Effector CD4-positive, alpha-beta T cell (primary cell): ENCODE results near the gene EBF3.

Source experiments
- DNase-seq: peaks from one replicate; pipeline ENCODE4 v3.0.0-alpha.2; 2020

EBF3 gene

DNA sequence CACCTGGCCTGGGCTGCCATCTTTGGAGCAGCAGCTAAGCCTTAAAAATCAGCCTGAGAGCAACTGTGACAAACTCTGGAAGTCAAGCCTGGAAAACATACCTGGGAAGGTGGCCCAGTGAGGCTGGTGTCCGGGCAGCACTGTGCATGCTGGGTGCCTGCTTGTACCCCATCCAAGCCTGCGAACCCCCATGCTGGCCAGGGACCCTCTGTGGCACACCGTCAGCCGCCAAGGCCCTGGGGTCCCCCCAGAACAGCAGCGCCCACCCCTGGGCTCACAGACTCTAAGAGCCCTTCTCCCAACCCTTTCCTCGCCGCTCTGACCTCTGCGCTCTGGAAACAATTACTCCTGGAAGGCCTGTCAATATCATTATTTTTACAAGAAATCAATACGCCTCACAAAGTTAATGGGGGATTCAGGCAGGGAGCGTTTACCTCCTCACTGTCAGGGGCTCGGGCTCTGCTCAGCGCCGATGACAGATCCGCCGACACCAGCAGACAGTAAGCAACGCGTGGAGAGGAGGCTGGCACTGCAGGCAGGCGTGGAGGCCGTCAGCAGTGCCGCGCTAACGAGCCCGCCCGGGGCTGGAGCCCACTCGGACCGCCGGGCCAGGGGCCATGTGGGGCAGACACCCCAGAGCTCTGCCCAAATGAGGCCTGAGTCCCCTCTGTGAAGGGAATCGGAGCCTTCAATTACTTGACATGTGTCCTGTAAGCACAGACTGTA is 54.4 kb downstream of the EBF3 start:
- no peak for DNase-seq

DNA sequence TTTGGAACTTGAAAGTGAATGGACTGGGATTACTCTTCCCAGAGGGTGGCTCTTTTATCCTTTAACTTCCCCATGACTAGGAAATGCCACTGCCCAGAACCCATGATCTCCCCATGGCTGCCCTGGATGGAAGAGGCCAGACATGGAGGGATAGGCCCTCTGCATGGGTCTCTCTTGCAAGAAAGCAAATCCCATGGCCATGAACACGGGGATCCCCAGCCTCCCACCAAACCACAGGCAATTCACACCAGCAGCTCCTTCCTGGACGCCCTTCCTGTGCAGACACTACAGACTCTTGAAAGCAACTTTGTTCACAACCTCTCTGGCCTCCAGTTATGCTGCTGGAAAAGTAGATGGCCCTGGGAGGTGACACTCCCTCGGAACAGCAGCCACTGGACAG is 55.0 kb downstream of the EBF3 start:
- no peak for DNase-seq

DNA sequence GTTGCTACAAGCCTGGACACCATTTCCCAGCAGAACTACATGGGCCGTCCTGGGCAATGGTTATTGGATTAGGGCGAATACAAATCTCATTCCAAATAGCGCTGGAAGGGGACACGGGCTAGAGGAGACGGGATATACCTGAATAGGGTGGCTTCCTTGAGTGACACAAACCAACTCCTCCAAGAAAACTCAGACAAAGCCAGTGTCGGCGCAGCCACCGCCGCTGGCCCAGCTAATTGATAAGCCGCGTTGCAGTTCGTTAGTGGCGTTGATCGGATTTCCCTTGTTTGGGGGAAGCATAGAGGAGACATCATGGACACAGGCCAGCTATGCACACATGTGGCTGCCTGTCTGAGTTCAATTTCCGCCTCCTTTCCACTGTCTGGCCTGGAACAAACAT is 55.7 kb downstream of the EBF3 start:
- no peak for DNase-seq

DNA sequence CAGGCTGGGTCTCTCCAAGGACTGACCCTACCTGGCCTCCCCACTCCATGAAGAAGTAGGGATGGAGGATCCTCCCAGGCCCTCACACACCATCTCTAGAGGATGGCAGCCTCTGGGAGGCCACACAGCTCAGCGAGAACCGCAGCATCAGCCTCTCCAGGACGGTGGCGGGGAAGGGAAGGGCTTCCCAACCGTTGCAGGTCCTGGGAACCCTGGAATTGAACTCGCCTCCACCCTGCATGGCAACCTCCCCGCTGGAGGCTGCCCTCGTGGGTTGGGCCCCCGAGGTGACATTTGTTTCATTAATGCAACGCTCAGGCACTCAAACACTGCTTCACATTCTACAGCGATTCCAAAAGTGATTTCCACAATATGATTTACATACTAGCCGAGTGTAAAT is 58.5 kb downstream of the EBF3 start:
- DNase-seq = no peak

DNA sequence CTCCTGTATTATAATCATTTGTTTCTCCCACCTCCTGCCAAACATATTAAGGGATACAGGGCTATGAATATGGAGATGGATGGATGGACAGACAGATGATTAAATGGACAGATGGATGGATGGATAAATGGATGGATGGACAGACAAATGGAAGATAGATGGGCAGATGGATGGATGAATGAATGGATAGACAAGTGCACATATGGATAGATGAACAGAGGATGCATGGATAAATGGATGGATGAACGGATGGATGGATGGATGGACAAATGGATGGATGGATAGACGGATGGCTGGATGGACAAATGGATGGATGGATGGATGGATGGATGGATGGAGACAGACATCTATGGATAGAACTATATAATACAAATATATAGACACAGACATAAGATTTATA is 59.8 kb downstream of the EBF3 start:
- DNase-seq = no peak

DNA sequence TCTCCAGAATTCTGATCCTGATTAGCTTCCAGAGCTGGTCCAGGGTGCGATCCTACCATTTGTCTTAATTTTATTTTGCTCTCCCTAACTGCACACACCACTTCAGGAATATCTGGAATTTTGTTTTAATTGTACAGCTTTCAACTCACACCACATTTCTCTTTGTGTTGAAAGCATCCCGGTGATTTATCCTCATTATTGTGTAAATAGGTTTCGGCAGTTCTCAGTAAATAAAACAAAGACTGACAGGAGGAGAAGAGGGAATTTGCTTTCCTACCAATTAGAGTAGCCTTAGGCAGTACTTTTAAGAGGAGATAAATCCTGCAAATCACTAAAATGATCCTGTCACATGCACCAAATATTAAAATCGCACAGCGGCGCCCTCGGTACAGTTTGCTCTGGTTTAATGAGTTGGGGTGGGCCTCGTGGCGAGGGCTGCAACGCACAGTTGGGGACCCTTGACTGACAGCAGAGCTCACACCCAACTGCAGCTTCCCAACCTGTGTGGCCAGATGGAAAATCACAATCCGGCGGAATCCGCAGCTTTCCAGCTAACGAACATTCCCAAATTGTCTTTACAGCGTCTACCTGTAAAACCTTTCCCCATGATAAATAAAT is 62.6 kb downstream of the EBF3 start:
- DNase-seq = no peak

DNA sequence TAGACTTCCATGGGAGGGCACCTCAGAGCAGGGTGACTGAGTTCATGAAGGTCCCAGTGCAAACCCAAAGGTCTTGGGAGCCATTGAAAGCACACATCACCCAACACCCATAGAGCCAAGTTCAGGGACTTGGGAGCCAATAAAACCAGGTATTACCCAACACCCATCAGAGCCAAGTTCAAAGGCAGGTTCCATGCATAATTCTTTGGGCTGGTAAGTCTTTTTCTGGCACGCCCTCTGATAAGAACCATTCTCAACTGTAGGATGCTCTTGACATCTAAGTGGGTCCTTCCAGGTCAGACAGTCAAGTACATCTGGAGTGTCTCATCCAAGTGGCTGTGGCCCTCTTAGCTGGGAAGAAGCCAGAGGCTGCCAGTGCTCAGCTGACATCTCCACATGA is 63.2 kb downstream of the EBF3 start:
- no peak for DNase-seq

DNA sequence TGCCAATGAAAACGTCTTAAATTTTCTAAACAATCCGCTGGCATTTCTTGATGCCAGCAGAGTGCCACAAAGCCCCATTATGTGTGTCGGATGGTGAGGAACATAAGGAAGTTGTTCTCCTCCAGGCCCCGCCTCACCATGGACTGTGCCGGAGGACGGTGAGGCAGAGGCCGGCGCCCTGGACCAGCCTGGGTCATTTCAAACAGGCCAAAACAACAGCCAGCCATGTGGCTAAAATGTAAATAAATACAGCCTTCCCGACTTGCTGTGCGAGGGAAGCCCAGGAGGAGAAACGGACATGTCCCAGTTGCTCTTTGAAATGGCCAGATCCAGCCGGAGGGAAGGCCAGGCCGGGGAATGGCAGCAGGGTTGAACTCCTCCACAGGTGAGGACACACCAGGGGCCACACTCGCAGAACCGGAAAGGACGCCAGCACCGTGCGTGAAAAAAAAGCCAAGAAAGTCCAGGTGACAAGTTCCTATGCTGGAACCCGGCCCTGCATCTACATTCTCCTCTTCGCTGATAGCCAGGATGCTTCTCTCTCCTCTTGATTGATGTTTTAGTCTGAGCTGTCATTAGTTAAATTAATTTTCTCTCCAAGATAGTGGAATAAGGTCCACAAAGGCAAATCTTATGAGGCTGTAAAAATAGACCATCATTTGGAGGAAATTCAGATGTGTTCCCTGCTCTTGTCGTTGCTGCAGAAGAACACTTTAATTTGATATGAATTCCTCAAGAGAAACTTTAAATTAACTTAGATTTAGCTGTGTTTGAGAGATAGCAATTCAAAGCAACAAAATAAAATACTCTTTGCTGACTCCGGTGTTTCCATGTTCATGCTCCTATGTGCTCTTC is 64.6 kb downstream of the EBF3 start:
- no peak for DNase-seq

DNA sequence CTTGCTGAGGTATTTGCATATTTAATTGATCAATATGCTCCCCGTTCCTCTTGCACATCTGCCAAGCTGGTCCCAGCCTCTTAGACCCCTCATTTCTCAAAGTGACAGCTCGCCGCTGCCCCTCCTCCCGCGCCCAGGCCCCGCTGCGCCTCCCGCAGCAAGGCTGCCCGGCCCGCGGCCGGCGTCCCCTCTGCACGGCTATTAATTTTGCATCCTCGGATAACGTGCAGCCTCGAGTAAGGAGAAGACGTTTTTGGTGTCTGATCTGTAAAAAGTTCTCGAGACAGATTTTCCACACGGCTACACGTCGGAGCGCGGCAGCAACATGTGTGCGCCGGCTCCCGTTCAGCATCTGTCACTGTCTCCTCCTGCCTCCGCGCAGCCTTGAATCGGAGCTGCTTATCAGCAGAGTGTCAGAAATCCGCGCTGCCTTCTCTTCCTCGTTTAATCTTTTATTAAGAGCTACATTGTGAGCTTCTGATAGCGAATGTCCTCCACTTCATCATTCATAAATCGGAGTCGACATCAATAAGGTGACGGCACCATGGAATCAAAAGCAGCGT is 65.3 kb downstream of the EBF3 start:
- DNase-seq = no peak

DNA sequence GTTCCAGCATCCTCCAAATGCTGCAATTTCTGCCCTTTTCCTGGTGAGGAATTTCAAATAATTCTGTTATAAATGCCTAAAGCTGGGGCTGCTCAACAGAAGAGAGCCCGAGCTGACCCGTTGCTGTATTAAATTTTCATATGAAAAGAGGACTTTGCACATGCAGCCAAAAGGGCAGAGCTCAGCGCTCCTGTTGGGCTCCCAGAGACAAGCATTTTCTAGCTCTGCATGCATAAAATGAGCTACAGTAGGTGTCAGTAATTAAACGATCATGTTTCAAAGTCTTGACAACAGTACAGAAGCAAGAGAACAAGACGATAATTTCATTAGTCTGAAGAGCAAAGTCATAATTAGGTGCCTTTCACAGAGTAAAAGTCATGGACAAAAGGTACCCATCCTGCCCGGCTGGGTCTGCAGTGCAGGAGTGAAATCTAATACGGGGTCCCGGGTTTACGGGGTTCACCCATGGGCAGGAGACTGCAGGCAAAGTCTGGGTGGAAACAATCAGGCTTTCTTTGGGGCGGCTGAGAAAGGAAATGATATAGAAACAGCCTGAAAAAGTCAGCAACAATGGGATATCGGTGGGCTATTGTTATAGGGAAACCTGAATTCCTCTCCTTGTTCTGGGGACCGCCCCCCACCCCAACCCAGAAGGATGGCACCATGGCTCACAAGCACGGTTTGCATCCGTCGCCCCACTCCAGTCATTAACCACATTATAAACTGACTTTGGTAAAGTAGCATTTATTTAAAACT is 66.0 kb downstream of the EBF3 start:
- no peak for DNase-seq

DNA sequence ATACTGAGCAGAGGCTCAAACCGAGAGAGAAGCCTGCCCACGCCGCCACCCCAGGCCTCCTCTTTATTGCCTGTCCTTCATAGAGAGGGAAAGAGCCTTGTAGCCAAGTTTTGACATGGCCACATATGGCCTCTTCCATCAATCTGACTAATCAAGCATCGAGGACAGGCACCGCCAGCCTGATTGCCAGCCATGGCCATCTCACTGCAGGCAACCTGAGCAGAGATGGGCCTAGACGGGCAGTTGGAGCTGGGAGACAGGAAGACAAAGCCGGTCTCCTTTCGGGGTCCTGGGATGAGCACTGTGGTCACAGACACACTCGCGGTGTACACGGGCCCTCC is 67.2 kb downstream of the EBF3 start:
- no peak for DNase-seq

DNA sequence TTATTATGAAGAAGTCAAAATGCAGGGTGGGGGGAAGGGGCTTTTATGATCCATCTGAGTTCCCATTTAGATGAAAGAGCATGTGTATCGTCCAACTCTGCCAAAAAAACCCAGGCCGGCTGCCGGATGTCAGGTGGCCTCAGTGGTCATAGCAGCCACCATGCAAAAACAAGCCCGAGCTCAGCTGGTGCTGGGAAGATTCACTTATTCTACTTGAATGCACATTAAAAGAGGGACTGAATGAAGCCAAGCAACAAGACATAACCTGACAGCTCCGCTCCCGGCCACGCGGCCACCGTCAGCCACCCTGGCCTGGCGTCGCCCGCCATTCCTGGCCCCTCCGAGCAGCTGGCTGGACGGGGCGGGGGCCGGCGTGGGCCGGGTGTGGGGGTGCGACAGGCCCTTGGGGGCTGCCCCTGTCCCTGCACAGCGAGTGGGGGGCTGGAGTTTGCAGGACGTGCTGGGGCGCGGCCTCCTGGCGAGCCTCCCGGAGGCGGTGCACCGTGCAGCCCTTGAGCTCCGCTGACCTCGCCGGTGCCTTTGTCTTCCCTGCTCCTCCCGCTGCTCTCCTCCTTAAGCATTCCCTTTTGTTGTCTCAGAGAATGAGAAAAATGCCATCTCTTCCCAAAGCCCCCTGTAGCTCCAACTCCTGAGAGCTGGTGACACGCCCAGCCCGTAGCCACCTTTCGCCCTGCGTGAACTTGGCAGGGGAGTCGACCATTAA is 67.8 kb downstream of the EBF3 start:
- no peak for DNase-seq

DNA sequence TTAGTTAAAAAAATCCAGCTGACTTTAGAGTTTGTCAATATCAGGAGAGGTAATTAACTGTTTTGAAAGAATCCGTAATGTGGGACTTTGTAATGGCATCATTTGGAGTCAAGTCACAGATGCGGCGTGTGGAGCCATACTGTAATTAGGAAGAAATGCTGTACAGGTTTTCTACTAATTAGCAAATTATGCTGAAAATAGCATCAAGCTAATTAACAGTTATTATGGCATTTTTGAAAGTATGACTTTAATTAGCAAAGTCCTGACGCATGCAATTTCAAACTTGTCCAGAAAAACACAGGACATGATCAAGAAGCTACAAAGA is 68.3 kb downstream of the EBF3 start:
- DNase-seq = no peak

DNA sequence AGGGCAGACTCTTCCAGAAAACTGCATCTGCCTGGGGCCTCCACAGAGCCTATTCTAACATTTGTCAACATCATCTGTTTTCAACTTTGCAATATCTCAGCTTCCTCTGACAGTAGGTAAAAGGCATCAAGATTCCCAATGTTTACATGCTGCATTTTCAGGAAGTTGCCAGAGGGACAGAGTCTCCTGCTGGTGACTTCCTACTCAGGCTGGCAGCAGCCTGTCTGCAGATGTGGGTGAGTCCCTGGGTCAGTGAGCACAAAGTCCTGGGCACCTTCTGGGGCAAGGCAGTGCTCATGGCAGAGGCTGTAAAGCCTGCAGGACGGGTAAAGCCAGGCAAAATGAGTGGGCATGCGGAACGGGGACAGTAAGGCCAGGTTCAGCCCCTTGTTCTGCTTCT is 69.4 kb downstream of the EBF3 start:
- DNase-seq = no peak

DNA sequence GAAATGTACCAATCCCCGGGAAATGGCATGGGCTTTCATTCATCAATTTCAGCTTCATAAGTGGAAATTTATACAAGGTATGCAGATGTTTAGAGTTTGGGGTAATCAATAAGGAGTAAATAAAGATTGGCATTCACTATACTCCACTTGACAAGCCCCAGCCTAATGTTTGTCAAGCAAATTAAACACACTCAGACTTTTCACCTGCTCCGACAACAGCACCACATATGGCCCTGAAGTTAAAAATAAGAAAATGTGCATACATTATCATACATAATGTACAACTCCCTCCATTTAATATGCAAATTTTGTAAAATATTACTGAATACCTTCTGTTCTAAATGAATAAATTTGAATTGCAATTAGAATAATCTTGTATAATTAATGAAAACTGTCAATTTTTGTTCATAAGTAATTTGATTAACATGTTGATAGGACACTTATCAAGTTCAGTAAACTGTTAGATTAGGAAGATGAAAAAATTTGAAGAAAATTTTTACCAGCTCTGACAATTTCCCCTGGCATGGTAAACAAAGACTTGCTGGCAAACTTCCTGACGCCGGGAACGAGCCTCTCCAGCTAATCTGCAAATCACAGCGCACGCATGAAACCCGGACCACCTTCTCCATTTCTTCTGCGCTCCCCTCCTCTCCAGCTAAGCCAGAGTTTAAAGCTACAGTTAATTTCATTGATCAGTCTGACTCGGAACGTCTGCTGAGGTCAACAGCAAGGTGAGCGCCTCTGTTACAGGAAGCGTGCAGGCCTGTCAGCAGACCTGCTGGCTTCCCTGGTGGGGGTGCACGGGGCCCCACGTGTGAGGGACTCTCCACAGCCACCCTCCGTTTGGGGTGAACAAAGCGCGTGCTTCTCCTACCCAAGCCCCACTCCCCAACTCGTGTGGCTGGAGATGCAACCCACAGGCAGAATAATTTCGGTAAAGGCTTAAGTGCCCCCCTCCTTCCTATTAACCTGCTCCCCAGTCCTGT is 70.7 kb downstream of the EBF3 start:
- no peak for DNase-seq

DNA sequence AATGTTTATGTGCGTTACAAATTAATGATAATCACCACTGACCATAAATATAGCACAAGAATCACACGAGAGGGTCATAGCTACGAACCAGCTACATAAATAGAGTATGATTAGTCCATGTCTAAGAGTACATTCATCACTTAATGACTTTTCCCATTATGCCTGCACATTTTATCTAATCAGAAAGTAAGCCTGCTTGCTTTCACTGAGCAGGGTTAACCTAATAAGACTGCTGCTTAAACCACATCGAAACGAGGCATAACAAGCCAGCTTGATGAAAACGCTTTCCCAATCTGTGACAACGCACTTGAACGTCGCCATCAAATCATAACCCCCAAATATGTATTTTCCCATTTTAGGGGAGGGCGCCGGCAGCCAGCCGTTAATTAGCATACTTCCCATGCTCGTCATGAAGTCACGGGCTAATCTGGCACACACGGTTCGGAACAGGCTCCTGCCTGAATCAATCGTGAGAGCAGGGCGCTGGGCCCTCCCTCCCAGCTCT is 71.5 kb downstream of the EBF3 start:
- no peak for DNase-seq

DNA sequence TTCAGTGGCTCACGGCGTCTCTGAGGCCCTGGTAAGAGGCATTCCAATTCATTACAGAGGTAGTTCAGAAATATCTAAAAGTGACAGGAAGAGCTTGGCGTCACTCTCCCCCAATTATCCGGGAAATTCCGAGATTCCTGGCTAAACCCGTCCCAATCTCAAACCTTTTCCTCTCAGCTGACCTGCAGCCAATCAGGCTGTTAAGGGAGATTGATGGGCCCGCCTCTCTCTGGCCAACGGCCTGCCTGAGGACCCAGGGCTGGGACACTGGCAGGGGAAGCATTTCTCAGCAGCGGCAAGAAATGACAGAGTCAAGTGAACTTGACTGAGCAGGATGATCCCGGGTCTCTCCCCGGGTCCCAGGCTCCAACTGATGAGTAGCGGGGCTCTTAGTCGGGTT is 72.3 kb downstream of the EBF3 start:
- no peak for DNase-seq

DNA sequence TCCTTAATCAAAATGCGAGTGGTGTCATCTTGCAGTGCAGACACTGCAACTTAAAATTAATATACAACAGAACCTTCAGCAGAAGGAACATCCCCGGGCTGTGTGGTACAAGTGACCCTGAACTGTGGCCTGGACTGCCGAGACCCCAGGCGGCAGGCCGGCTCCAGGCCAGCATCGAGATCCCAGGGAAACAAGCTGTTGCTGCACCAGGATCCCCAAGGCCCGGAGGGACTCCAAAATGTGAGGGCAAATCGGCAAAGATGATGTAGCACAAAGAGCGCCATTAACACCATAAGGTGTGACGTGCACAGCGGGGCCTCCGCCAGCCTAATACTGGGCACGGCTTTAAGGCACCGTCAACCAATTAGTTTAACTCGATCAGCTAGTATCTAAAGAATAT is 73.9 kb downstream of the EBF3 start:
- no peak for DNase-seq

DNA sequence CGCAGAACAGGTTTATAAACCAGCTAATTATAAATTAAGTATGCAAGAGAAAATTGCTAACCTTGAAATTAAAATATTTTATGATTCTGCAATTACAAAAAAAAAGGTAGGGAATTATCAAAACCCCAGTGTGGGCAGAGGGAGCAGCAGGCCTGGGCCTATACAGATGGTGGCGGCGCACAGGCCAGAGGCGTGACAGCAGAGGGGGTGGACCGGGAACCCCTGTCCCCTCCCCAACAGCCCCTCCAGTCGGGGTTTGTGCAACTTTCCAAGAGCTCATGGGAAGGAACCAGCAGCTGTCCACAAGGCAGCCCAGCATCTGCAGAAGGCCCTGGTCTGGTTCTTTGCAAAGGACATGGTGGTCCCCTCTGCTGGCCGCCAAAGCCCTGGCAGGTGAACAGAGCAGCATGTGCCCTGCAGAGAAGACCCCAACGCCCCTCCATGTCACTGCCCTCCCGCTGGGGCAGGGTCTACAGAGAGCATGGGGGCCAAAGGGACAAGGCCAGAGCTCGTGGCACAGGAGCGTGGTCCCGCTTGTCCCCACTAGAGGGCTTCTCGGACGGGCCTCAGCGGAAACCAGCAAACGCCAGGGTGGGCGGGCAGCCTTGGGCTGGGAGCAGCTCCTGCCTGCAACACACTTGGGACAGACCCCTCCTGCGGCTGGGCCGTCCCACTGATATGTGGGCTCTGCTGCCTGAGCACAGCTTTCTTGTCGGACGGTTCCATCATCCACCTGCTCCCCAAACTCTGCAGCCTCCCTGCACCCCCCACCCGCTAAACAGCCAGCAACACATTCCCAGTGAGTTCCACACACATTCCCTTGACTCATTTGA is 75.1 kb downstream of the EBF3 start:
- no peak for DNase-seq
